CD4-positive, alpha-beta T cell (primary cell): Measurements from ENCODE around the gene NFRKB. TPM values are rescaled to one million over a fixed set of nuclear protein-coding genes. Genes with fewer than 3 reads are reported as not detected.

ENCODE experiments used
- ATAC-seq: fragments of 200-7000 bp; cut with Tn5 transposase; one replicate; pipeline ENCODE4 v1.10.0; 2022; ENCODE audit warnings: mild to moderate bottlenecking; ENCODE audit not compliant: poor library complexity
- CTCF ChIA-PET: fragments of 350-600 bp; sonication (Branson Sonifier 250); formaldehyde crosslinking; loops from one replicate; lab custom pipeline; 2021; ENCODE audit warnings: antibody characterized with exemption, inconsistent platforms; lab: Charles Lee
- POLR2A ChIA-PET: fragments of 350-600 bp; sonication (Branson Sonifier 250); formaldehyde crosslinking; loops from one replicate; lab custom pipeline; 2021; ENCODE audit warnings: antibody characterized with exemption, inconsistent platforms; lab: Charles Lee
- DNase-seq, 14 experiments: peaks; one replicate each; pipeline ENCODE4 v3.0.0-alpha.2; 2013 to 2020; ENCODE audit warnings: mixed read lengths in 2 of 14
- H3K27ac ChIP-seq, 2 donors: one replicate each; pipeline versions ENCODE4 v1.5.1 to v1.7.0; 2013; ENCODE audit warnings: low read length in 2 of 2, low read depth in 1 of 2, mild to moderate bottlenecking in 1 of 2
- H3K27me3 ChIP-seq, 2 experiments: 1 replicate in 1 of 2; 2 replicates in 1 of 2; pipeline versions ENCODE4 v1.6.1 to v1.7.0; 2013; ENCODE audit warnings: low read length in 2 of 2, control low read depth in 1 of 2, mild to moderate bottlenecking in 1 of 2, moderate library complexity in 1 of 2; ENCODE audit not compliant: insufficient read depth in 2 of 2, control insufficient read depth in 1 of 2
- H3K36me3 ChIP-seq: one replicate; pipeline ENCODE4 v1.6.1; 2013; ENCODE audit warnings: low read length, control low read depth; ENCODE audit not compliant: insufficient read depth
- H3K4me1 ChIP-seq: one replicate; pipeline ENCODE4 v1.6.1; 2013; ENCODE audit warnings: low read length, control low read depth; ENCODE audit not compliant: insufficient read depth
- H3K4me3 ChIP-seq: one replicate; pipeline ENCODE4 v1.5.1; 2013; ENCODE audit warnings: mild to moderate bottlenecking, low read length, moderate library complexity
- H3K9me3 ChIP-seq, 2 experiments: 1 replicate in 1 of 2; 2 replicates in 1 of 2; pipeline versions ENCODE4 v1.6.1 to v1.7.0; 2013; ENCODE audit warnings: low read length in 2 of 2, mild to moderate bottlenecking in 2 of 2, control low read depth in 1 of 2, moderate library complexity in 1 of 2; ENCODE audit not compliant: control insufficient read depth in 1 of 2, insufficient read depth in 1 of 2
- H3K27ac Mint-ChIP-seq: one replicate; pipeline ENCODE4 v1.8.0; 2020; ENCODE audit warnings: mixed read lengths
- H3K27me3 Mint-ChIP-seq: one replicate; pipeline ENCODE4 v1.8.0; 2021; ENCODE audit warnings: mixed read lengths
- H3K36me3 Mint-ChIP-seq: one replicate; pipeline ENCODE4 v1.8.0; 2021; ENCODE audit warnings: low read depth, mixed read lengths
- H3K4me1 Mint-ChIP-seq: one replicate; pipeline ENCODE4 v1.8.0; 2021; ENCODE audit warnings: low read depth, mixed read lengths
- H3K4me3 Mint-ChIP-seq: one replicate; pipeline ENCODE4 v1.8.0; 2020; ENCODE audit warnings: mild to moderate bottlenecking, mixed read lengths
- H3K9me3 Mint-ChIP-seq: one replicate; pipeline ENCODE4 v1.8.0; 2020; ENCODE audit warnings: mixed read lengths
- intact Hi-C, 2 experiments: fragments of 100-400 bp; cut with DNase I in 1 of 2; cut with micrococcal nuclease in 1 of 2; formaldehyde crosslinking; loops; one replicate each; pipeline versions ENCODE4 v1.15.1 to v1.9.0; 2023 to 2025; cut with DNase I, micrococcal nuclease
- total RNA-seq, 174 experiments: library from RNA in 2 of 174; stranded (reverse) in 2 of 174; gene quantifications; one replicate each; pipeline ENCODE4 v1.2.3 and lab custom pipeline; 2021 to 2026
- TF ChIP-seq, protein P1 (sequence below): fragments of 200-600 bp; IDR thresholded peaks from one replicate; pipeline ENCODE4 v1.8.0; 2022; ENCODE audit warnings: antibody characterized with exemption, mild to moderate bottlenecking

NFRKB gene
- total RNA-seq, 2 experiments from 2014 or later, result 61.7 to 64.5 TPM

DNA sequence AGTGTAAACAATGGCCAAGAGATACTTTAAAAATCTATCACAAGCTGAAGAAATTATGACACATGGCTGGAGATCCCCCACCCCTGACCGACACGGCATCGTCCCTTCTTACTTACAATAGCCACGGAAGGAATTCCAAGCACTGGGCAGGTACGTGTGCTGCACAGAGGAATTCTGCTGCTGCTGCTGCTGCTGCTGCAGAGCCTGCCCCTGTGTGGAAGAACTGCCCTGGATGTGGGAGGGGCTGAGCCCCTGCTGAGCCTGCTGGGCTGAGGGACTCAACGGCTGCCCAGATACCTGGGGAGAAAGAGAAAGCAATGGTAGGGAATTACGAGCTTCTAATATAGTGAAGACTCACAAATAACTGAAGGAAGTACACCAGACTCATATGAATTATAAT is 15.0 kb upstream of the NFRKB start:
- ATAC-seq, result no peak
- TF ChIP-seq, protein P1, sequence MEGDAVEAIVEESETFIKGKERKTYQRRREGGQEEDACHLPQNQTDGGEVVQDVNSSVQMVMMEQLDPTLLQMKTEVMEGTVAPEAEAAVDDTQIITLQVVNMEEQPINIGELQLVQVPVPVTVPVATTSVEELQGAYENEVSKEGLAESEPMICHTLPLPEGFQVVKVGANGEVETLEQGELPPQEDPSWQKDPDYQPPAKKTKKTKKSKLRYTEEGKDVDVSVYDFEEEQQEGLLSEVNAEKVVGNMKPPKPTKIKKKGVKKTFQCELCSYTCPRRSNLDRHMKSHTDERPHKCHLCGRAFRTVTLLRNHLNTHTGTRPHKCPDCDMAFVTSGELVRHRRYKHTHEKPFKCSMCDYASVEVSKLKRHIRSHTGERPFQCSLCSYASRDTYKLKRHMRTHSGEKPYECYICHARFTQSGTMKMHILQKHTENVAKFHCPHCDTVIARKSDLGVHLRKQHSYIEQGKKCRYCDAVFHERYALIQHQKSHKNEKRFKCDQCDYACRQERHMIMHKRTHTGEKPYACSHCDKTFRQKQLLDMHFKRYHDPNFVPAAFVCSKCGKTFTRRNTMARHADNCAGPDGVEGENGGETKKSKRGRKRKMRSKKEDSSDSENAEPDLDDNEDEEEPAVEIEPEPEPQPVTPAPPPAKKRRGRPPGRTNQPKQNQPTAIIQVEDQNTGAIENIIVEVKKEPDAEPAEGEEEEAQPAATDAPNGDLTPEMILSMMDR, result no peak
- Histone ChIP-seq H3K4me1 (no peaks in the 10 kb centered on the region), H3K27ac (no peak overlapping the region), H3K27me3 (no peaks in the 10 kb centered on the region), H3K4me3 (no peak overlapping the region), H3K9me3 (no peaks in the 10 kb centered on the region), H3K36me3 (peaks cover 37% of the 10 kb centered on the region)
- POLR2A ChIA-PET, result interaction anchor here (1.0 kb wide), 1 partner anchor 16 kb away, joined by 5 read pairs; no protein-coding TSS in a partner anchor
- Mint-ChIP-seq H3K4me3 (no peak overlapping the region), H3K4me1 (peaks cover 6% of the 10 kb centered on the region), H3K27me3 (no peaks in the 10 kb centered on the region), H3K9me3 (no peaks in the 10 kb centered on the region), H3K36me3 (peaks cover 73% of the 10 kb centered on the region), H3K27ac (no peak overlapping the region)
- no peak for DNase-seq
- CTCF ChIA-PET, result no interaction called here
- intact Hi-C loops, result no loop called here

DNA sequence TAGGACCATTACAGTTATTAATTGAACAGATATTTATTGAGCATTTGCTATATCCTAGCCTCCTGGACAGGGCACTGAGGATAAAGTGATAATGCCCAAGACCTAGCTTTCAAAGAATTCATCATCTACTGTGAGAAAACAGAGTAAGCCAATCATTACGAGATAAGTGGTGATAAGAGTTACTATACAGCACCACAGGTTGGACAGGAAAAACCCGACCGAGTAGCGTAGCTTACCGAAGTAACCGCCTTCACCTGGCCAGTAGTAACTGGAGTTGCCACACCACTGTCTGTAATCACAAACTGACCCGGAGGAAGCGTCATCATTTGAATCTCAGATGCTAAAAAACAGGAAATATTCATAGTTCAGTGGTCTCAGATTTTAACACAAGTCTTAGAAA is 10.0 kb upstream of the NFRKB start:
- Histone ChIP-seq H3K4me1 (no peaks in the 10 kb centered on the region), H3K9me3 (no peaks in the 10 kb centered on the region), H3K36me3 (peaks cover 37% of the 10 kb centered on the region), H3K27ac (no peak overlapping the region), H3K4me3 (no peak overlapping the region), H3K27me3 (no peaks in the 10 kb centered on the region)
- TF ChIP-seq, protein P1, result no peak
- CTCF ChIA-PET, result no interaction called here
- H3K4me3 Mint-ChIP-seq, result no peak overlapping the region
- intact Hi-C loops, result no loop called here
- no peak for DNase-seq
- no peaks in the 10 kb centered on the region for H3K9me3 Mint-ChIP-seq
- no peak overlapping the region for H3K27ac Mint-ChIP-seq
- peaks cover 74% of the 10 kb centered on the region for H3K36me3 Mint-ChIP-seq
- H3K4me1 Mint-ChIP-seq, result no peaks in the 10 kb centered on the region
- POLR2A ChIA-PET, result no interaction called here
- no peak for ATAC-seq
- no peaks in the 10 kb centered on the region for H3K27me3 Mint-ChIP-seq

DNA sequence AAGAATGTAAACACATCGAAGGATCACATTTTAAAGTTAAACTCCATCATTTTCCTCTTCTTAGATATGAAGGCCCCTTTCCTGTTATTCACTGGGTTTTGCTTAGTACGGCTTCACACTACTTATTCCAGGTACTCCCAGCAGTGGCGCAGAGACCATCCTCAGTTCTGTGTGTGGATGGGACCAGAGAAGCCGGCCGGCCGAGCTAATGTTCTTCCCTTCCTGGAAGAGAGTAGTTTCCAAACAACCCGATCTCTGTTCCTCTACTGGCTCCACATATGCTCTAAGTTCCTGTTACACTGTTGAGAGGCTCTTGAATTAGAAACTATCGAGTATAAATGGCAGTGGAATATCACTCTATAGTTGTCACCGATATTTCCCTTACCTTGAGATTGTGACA is 684 bp upstream of the NFRKB start:
- peak in 1 of 14 experiments; percentile 11 for DNase-seq
- H3K4me3 ChIP-seq, result peak overlapping the region; percentile 91
- no peaks in the 10 kb centered on the region for H3K9me3 ChIP-seq
- Mint-ChIP-seq H3K36me3 (peaks cover 53% of the 10 kb centered on the region), H3K27me3 (no peaks in the 10 kb centered on the region), H3K27ac (peak overlapping the region; percentile 92), H3K4me1 (peaks cover 49% of the 10 kb centered on the region), H3K4me3 (peak overlapping the region; percentile 92), H3K9me3 (no peaks in the 10 kb centered on the region)
- peaks cover 20% of the 10 kb centered on the region for H3K4me1 ChIP-seq
- H3K27ac ChIP-seq, result peak overlapping the region; percentile 15 to 43
- ChIA-PET CTCF (interaction anchor here (2.2 kb wide), 1 partner anchor 14 kb away, joined by 5 read pairs; no protein-coding TSS in a partner anchor), POLR2A (interaction anchor here (0.8 to 2.5 kb wide), 7 partner anchors 34 to 145 kb away, joined by 3 to 27 read pairs (median 8); partner anchors contain the start of genes PRDM10 and TMEM45B)
- H3K27me3 ChIP-seq, result no peaks in the 10 kb centered on the region
- TF ChIP-seq, protein P1, result no peak
- no peak for ATAC-seq
- H3K36me3 ChIP-seq, result peaks cover 20% of the 10 kb centered on the region
- intact Hi-C loops, result loop anchor here (5.0 to 10.0 kb wide), 6 partner anchors 81 to 1019 kb away; partner anchors contain the start of genes SNX19 (in 1 of the 2), TMEM45B (in 1 of the 2) and ZBTB44 (in 1 of the 2)
